GM23338 (cell line): ENCODE measurements around the gene BCKDHA. TPM values are rescaled to one million over a fixed set of nuclear protein-coding genes. Genes with fewer than 3 reads are reported as not detected.
A peak's percentile ranks its signal among the peaks of the same experiment; 100 is the strongest.

Experiments
- ATAC-seq: fragments of 200-7000 bp; cut with Tn5 transposase; 3 replicates; pipeline ENCODE4 v1.9.1; 2020
- DNase-seq: peaks from one replicate; pipeline ENCODE4 v3.0.0-alpha.2; 2015; ENCODE audit warnings: low spot score
- H2AFZ ChIP-seq: fragments of 200-600 bp; sonication (generic); 2 replicates; pipeline ENCODE4 v1.8.0; 2016; ENCODE audit warnings: antibody characterized with exemption, mild to moderate bottlenecking, moderate library complexity
- H3F3A ChIP-seq: fragments of 200-600 bp; sonication (generic); replicated peaks from 2 replicates; pipeline ENCODE4 v1.8.0; 2017; ENCODE audit warnings: antibody characterized with exemption, mixed run types, low read depth
- H3K27ac ChIP-seq: fragments of 200-600 bp; sonication (generic); 2 replicates; pipeline ENCODE4 v1.6.1; 2016; ENCODE audit warnings: low read depth
- H3K27me3 ChIP-seq: fragments of 200-600 bp; sonication (generic); 2 replicates; pipeline ENCODE4 v1.8.0; 2016; ENCODE audit warnings: mild to moderate bottlenecking, mixed run types, moderate library complexity; ENCODE audit not compliant: insufficient read depth
- H3K36me3 ChIP-seq: fragments of 200-600 bp; sonication (generic); 2 replicates; pipeline ENCODE4 v1.8.0; 2016; ENCODE audit warnings: mild to moderate bottlenecking; ENCODE audit not compliant: insufficient read depth
- H3K4me1 ChIP-seq: fragments of 200-600 bp; sonication (generic); 2 replicates; pipeline ENCODE4 v1.8.0; 2016; ENCODE audit warnings: mild to moderate bottlenecking, moderate library complexity; ENCODE audit not compliant: insufficient read depth
- H3K4me2 ChIP-seq: fragments of 200-600 bp; sonication (generic); 2 replicates; pipeline ENCODE4 v1.7.1; 2017; ENCODE audit warnings: mixed run types
- H3K4me3 ChIP-seq: fragments of 200-600 bp; sonication (generic); 2 replicates; pipeline ENCODE4 v1.6.1; 2016; ENCODE audit warnings: mixed run types
- H3K79me2 ChIP-seq: fragments of 200-600 bp; sonication (generic); replicated peaks from 2 replicates; pipeline ENCODE4 v1.8.0; 2017; ENCODE audit warnings: mild to moderate bottlenecking; ENCODE audit not compliant: insufficient read depth
- H3K9me2 ChIP-seq: fragments of 200-600 bp; sonication (generic); 2 replicates; pipeline ENCODE4 v1.8.0; 2017; ENCODE audit not compliant: insufficient read depth
- H4K20me1 ChIP-seq: fragments of 200-600 bp; sonication (generic); replicated peaks from 2 replicates; pipeline ENCODE4 v1.8.0; 2017; ENCODE audit warnings: mild to moderate bottlenecking; ENCODE audit not compliant: insufficient read depth
- H3K27ac Mint-ChIP-seq: 2 replicates; pipeline ENCODE4 v1.8.0; 2020; ENCODE audit warnings: inconsistent platforms, mild to moderate bottlenecking, moderate library complexity, mixed read lengths
- H3K27me3 Mint-ChIP-seq: 3 replicates; pipeline ENCODE4 v1.8.0; 2022; ENCODE audit warnings: low read depth, mild to moderate bottlenecking, moderate library complexity, mixed read lengths, inconsistent platforms; ENCODE audit not compliant: insufficient read depth, poor library complexity
- H3K36me3 Mint-ChIP-seq: 3 replicates; pipeline ENCODE4 v1.8.0; 2021; ENCODE audit warnings: low read depth, mild to moderate bottlenecking, inconsistent platforms, moderate library complexity, mixed read lengths
- H3K4me1 Mint-ChIP-seq: 3 replicates; pipeline ENCODE4 v1.8.0; 2020; ENCODE audit warnings: mild to moderate bottlenecking, inconsistent platforms, mixed read lengths
- H3K4me3 Mint-ChIP-seq: 3 replicates; pipeline ENCODE4 v1.8.0; 2021; ENCODE audit warnings: moderate library complexity, mild to moderate bottlenecking, inconsistent platforms, mixed read lengths
- H3K9me3 Mint-ChIP-seq: 3 replicates; pipeline ENCODE4 v1.8.0; 2020; ENCODE audit warnings: moderate library complexity, mild to moderate bottlenecking, inconsistent platforms, mixed read lengths
- CREB1 ChIP-seq: fragments of 250-450 bp; sonication (Bioruptor Pico); IDR thresholded peaks from 2 replicates; pipeline ENCODE4 v1.5.0; 2020; ENCODE audit warnings: low read depth, mild to moderate bottlenecking, moderate library complexity
- EZH2 ChIP-seq: fragments of 200-600 bp; sonication (generic); IDR thresholded peaks from one replicate; pipeline ENCODE4 v1.8.0; 2017; ENCODE audit warnings: antibody characterized with exemption, mild to moderate bottlenecking, low read depth; ENCODE audit not compliant: unreplicated experiment
- EZH2phosphoT487 ChIP-seq: fragments of 200-600 bp; sonication (generic); IDR thresholded peaks from one replicate; pipeline ENCODE4 v1.8.1; 2018; ENCODE audit warnings: antibody characterized with exemption; ENCODE audit not compliant: unreplicated experiment
- JUNB ChIP-seq: IDR thresholded peaks from one replicate; pipeline ENCODE4 v1.6.1; 2016; ENCODE audit warnings: antibody characterized with exemption; ENCODE audit not compliant: unreplicated experiment
- STAT1 ChIP-seq: IDR thresholded peaks from one replicate; pipeline ENCODE4 v1.6.1; 2016; ENCODE audit warnings: antibody characterized with exemption; ENCODE audit not compliant: unreplicated experiment
- ZNF114 ChIP-seq: fragments of 250-450 bp; sonication (Bioruptor Pico); IDR thresholded peaks from 2 replicates; pipeline ENCODE4 v1.5.0; 2020; ENCODE audit warnings: mild to moderate bottlenecking, moderate library complexity
- ZNF331 ChIP-seq: fragments of 250-450 bp; sonication (Bioruptor Pico); IDR thresholded peaks from 2 replicates; pipeline ENCODE4 v1.5.0; 2020; ENCODE audit warnings: low read depth, mild to moderate bottlenecking, moderate library complexity
- polyA plus RNA-seq: library from polyadenylated mRNA; unstranded; fragments of >200 nt; fragmentation: Nextera tagmentation; extraction: Ambion mirVana; gene quantifications from 2 replicates; pipeline ENCODE4 v1.2.1, GENCODE V29; 2016
- total RNA-seq: library from RNA; depleted of rRNA; stranded (reverse); fragments of >200 nt; shearing (Covaris generic); gene quantifications from 2 replicates; pipeline ENCODE4 v1.2.3, GENCODE V29; 2014
- TF ChIP-seq, protein P1 (sequence below): IDR thresholded peaks from one replicate; pipeline ENCODE4 v1.6.1; 2018; ENCODE audit warnings: antibody characterized with exemption; ENCODE audit not compliant: unreplicated experiment
- TF ChIP-seq, protein P2 (sequence below): IDR thresholded peaks from 2 replicates; pipeline ENCODE4 v1.6.1; 2016; ENCODE audit warnings: antibody characterized with exemption
- TF ChIP-seq, protein P3 (sequence below): fragments of 250-450 bp; sonication (Bioruptor Pico); IDR thresholded peaks from 2 replicates; pipeline ENCODE4 v1.5.0; 2020; ENCODE audit warnings: mild to moderate bottlenecking, moderate library complexity
- TF ChIP-seq, protein P4 (sequence below), 2 experiments: fragments of 200-600 bp in 1 of 2; sonication (generic) in 1 of 2; conservative IDR thresholded peaks; 2 replicates each; pipeline versions ENCODE4 v1.5.1 to v1.6.1; 2016 to 2017; ENCODE audit warnings: antibody characterized with exemption in 2 of 2, low read depth in 2 of 2, mild to moderate bottlenecking in 2 of 2, moderate library complexity in 1 of 2

Gene BCKDHA
- total and polyA plus RNA-seq, 2 experiments from 2014 or later, result 15.0 to 42.4 TPM

DNA sequence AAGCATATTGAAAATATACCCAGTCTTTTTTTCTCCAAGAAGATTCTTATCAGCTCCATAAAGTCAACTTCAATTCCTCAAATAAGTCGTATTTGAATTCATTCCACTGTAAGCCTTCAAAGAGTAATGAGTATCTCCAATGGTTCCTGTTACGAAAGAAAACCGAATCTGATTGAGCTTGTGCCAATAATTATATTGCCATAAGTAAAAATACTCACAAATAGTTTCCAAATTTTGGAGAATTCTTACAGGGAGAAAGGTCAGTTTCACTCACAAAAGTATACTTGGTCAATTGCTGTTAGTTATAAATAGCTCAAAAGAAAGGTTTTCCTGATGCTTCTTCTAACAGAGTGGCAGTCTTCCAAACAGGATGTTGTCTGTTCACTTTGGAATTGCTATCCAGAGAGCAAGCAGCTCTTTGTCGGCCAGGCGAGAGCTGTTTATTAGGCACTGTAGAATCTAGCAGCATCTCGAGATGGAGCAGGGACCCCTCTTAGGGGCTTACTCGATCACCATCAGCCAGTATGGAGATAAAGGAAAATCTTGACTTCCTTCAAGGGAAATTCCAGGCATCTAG lies 58.8 kb downstream of the BCKDHA start (continued):
- TF ChIP-seq, protein P1, sequence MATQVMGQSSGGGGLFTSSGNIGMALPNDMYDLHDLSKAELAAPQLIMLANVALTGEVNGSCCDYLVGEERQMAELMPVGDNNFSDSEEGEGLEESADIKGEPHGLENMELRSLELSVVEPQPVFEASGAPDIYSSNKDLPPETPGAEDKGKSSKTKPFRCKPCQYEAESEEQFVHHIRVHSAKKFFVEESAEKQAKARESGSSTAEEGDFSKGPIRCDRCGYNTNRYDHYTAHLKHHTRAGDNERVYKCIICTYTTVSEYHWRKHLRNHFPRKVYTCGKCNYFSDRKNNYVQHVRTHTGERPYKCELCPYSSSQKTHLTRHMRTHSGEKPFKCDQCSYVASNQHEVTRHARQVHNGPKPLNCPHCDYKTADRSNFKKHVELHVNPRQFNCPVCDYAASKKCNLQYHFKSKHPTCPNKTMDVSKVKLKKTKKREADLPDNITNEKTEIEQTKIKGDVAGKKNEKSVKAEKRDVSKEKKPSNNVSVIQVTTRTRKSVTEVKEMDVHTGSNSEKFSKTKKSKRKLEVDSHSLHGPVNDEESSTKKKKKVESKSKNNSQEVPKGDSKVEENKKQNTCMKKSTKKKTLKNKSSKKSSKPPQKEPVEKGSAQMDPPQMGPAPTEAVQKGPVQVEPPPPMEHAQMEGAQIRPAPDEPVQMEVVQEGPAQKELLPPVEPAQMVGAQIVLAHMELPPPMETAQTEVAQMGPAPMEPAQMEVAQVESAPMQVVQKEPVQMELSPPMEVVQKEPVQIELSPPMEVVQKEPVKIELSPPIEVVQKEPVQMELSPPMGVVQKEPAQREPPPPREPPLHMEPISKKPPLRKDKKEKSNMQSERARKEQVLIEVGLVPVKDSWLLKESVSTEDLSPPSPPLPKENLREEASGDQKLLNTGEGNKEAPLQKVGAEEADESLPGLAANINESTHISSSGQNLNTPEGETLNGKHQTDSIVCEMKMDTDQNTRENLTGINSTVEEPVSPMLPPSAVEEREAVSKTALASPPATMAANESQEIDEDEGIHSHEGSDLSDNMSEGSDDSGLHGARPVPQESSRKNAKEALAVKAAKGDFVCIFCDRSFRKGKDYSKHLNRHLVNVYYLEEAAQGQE, result no peak
- TF ChIP-seq, protein P2, sequence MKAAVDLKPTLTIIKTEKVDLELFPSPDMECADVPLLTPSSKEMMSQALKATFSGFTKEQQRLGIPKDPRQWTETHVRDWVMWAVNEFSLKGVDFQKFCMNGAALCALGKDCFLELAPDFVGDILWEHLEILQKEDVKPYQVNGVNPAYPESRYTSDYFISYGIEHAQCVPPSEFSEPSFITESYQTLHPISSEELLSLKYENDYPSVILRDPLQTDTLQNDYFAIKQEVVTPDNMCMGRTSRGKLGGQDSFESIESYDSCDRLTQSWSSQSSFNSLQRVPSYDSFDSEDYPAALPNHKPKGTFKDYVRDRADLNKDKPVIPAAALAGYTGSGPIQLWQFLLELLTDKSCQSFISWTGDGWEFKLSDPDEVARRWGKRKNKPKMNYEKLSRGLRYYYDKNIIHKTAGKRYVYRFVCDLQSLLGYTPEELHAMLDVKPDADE, result no peak
- no peak for TF ChIP-seq CREB1 (CRISPR knock-in tag)
- no peak for TF ChIP-seq ZNF331 (CRISPR knock-in tag)
- no peak for TF ChIP-seq JUNB

DNA sequence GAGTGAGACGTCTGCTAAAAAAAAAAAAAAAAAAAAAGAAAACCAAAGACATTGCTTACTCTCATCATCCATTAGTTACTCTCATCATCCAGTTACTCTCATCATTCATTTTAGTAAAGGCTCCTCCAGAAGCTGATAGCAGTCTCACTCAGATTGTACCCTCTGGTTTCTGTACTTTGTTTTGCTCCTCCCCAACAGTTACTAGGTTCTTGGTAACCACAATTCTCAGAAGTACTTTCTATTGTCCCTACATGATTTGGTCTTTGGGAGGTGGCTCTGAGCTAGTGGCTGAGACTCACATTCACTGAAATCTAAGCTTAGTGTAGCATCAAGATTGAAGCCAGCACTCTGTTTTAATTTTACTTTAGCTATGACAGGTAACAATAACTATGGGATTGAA lies 59.6 kb downstream of the BCKDHA start:
- Mint-ChIP-seq H3K27me3 (peaks cover 4% of the 10 kb centered on the region), H3K9me3 (peaks cover 4% of the 10 kb centered on the region), H3K27ac (no peak overlapping the region), H3K36me3 (peaks cover 1% of the 10 kb centered on the region; the same call in 1 of the 3 replicates), H3K4me3 (no peak overlapping the region), H3K4me1 (no peaks in the 10 kb centered on the region)
- Histone ChIP-seq H3K27me3 (no peaks in the 10 kb centered on the region), H3K4me3 (no peak overlapping the region), H3K4me1 (no peaks in the 10 kb centered on the region), H2AFZ (peak overlapping the region; percentile 52; the same call in 1 of the 2 replicates), H3K27ac (no peak overlapping the region), H3K9me2 (no peaks in the 10 kb centered on the region), H3K4me2 (no peak overlapping the region), H3K79me2 (no peaks in the 10 kb centered on the region), H3K36me3 (no peaks in the 10 kb centered on the region), H3F3A (no peaks in the 10 kb centered on the region), H4K20me1 (no peaks in the 10 kb centered on the region)
- ATAC-seq (no peak), DNase-seq (no peak)
- no peak for TF ChIP-seq EZH2phosphoT487
- TF ChIP-seq, protein P3, sequence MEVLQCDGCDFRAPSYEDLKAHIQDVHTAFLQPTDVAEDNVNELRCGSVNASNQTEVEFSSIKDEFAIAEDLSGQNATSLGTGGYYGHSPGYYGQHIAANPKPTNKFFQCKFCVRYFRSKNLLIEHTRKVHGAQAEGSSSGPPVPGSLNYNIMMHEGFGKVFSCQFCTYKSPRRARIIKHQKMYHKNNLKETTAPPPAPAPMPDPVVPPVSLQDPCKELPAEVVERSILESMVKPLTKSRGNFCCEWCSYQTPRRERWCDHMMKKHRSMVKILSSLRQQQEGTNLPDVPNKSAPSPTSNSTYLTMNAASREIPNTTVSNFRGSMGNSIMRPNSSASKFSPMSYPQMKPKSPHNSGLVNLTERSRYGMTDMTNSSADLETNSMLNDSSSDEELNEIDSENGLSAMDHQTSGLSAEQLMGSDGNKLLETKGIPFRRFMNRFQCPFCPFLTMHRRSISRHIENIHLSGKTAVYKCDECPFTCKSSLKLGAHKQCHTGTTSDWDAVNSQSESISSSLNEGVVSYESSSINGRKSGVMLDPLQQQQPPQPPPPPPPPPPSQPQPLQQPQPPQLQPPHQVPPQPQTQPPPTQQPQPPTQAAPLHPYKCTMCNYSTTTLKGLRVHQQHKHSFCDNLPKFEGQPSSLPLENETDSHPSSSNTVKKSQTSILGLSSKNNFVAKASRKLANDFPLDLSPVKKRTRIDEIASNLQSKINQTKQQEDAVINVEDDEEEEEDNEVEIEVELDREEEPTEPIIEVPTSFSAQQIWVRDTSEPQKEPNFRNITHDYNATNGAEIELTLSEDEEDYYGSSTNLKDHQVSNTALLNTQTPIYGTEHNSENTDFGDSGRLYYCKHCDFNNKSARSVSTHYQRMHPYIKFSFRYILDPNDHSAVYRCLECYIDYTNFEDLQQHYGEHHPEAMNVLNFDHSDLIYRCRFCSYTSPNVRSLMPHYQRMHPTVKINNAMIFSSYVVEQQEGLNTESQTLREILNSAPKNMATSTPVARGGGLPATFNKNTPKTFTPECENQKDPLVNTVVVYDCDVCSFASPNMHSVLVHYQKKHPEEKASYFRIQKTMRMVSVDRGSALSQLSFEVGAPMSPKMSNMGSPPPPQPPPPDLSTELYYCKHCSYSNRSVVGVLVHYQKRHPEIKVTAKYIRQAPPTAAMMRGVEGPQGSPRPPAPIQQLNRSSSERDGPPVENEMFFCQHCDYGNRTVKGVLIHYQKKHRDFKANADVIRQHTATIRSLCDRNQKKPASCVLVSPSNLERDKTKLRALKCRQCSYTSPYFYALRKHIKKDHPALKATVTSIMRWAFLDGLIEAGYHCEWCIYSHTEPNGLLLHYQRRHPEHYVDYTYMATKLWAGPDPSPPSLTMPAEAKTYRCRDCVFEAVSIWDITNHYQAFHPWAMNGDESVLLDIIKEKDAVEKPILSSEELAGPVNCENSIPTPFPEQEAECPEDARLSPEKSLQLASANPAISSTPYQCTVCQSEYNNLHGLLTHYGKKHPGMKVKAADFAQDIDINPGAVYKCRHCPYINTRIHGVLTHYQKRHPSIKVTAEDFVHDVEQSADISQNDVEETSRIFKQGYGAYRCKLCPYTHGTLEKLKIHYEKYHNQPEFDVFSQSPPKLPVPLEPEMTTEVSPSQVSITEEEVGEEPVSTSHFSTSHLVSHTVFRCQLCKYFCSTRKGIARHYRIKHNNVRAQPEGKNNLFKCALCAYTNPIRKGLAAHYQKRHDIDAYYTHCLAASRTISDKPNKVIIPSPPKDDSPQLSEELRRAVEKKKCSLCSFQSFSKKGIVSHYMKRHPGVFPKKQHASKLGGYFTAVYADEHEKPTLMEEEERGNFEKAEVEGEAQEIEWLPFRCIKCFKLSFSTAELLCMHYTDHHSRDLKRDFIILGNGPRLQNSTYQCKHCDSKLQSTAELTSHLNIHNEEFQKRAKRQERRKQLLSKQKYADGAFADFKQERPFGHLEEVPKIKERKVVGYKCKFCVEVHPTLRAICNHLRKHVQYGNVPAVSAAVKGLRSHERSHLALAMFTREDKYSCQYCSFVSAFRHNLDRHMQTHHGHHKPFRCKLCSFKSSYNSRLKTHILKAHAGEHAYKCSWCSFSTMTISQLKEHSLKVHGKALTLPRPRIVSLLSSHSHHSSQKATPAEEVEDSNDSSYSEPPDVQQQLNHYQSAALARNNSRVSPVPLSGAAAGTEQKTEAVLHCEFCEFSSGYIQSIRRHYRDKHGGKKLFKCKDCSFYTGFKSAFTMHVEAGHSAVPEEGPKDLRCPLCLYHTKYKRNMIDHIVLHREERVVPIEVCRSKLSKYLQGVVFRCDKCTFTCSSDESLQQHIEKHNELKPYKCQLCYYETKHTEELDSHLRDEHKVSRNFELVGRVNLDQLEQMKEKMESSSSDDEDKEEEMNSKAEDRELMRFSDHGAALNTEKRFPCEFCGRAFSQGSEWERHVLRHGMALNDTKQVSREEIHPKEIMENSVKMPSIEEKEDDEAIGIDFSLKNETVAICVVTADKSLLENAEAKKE (CRISPR knock-in tag), result no peak
- no peak for TF ChIP-seq ZNF114 (CRISPR knock-in tag)
- TF ChIP-seq, protein P2, result no peak
- TF ChIP-seq ZNF331 (CRISPR knock-in tag), result no peak
- TF ChIP-seq, protein P4, sequence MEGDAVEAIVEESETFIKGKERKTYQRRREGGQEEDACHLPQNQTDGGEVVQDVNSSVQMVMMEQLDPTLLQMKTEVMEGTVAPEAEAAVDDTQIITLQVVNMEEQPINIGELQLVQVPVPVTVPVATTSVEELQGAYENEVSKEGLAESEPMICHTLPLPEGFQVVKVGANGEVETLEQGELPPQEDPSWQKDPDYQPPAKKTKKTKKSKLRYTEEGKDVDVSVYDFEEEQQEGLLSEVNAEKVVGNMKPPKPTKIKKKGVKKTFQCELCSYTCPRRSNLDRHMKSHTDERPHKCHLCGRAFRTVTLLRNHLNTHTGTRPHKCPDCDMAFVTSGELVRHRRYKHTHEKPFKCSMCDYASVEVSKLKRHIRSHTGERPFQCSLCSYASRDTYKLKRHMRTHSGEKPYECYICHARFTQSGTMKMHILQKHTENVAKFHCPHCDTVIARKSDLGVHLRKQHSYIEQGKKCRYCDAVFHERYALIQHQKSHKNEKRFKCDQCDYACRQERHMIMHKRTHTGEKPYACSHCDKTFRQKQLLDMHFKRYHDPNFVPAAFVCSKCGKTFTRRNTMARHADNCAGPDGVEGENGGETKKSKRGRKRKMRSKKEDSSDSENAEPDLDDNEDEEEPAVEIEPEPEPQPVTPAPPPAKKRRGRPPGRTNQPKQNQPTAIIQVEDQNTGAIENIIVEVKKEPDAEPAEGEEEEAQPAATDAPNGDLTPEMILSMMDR (conservative IDR thresholded peaks at IDR 0.05; ENCODE audit: low read depth in 2 of 2), result no peak
- no peak for TF ChIP-seq EZH2
- TF ChIP-seq STAT1, result no peak
